Measurements from ENCODE around the gene TFRC.
"Not testable (repeated sequence)": the region's sequence is repeated elsewhere in the genome, so short reads cannot be mapped to it uniquely, and the experiment has no call there.

The TFRC gene

GRCh38 chr3:196048922-196049598 lies 32.8 kb downstream of the TFRC start:
- DNase-seq (ENCODE audit: low read depth): no peak

DNA sequence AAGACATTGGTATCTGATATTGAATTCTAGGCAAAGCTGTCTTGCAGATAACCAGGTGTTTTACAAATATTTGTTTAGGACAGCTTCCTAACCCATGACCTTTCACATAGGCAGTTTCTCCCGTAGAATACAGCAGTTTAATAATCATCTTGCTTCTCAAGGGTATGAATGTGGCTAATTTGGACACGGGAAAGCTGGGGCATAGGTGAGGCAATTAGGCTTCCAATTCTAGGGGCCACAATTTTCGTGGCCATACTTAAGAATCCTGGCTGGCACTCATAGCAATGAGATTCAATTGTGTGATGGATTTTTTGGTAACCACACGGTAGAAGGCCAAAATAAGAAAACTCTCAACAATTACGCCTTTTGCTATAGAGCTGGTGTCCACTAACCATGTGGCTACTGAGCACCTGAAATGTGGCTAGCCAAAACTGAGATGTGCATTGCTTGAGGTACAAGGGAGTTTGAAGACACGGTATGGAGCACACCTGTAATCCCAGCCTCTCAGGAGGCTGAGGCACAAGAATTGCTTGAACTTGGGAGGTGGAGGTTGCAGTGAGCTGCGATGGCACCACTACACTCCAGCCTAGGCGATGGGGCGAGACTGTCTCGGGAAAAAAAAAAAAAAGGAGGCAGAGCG lies 34.4 kb downstream of the TFRC start:
- DNase-seq (ENCODE audit: low read depth): no peak

GRCh38 chr3:196044513-196044912 lies 37.4 kb downstream of the TFRC start:
- no peak for DNase-seq (ENCODE audit: low read depth)

DNA sequence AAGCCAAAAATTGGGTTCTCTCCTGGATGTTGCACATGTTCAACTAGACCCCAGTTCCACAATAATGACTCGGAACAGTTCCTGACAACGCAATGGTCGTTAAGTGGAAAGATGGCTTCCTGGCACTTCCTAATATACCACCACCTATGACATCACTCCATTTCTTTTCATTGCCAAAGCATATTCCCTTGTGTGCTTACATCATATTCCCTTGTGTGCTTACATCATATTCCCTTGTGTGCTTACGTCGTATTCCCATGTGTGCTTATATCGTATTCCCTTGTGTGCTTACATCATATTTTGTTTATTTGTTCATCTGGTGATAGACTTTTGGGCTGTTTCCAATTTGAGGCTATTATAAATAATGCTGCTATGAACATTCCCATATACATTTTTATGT lies 39.2 kb downstream of the TFRC start:
- no peak for DNase-seq (ENCODE audit: low read depth)

- DNase-seq (ENCODE audit: low read depth): no peak
These were observed 42.5 kb downstream of the TFRC start for GRCh38 chr3:196039359-196039758.

DNA sequence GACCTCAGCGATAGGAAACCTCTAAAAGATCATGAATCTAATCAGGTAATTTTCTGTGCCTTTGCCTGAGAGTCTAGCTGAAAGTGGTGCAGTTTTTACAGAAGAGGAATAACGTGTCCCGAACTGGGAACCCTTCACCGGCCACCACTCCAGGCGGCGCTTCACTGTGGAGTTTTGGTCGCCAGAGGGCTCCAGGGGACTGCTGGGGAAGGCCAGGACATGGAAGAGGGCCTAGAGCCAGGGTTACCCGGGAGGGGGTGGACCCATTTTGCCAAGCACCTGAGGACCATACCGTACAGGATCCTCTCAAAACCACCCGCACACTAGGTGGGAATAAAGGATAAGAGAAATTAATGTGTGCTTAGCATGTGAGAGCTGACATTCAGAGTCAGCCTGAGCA lies 55.8 kb downstream of the TFRC start:
- not testable (repeated sequence) for DNase-seq (ENCODE audit: low read depth)

- DNase-seq (ENCODE audit: low read depth): no peak
These were observed 56.9 kb downstream of the TFRC start for GRCh38 chr3:196024968-196025367.

- no peak for DNase-seq (ENCODE audit: low read depth)
These were observed 57.9 kb downstream of the TFRC start for GRCh38 chr3:196023947-196024346.

GRCh38 chr3:196022499-196022878 lies 59.4 kb downstream of the TFRC start:
- DNase-seq (ENCODE audit: low read depth): not testable (repeated sequence)

GRCh38 chr3:196020373-196020772 lies 61.5 kb downstream of the TFRC start:
- DNase-seq (ENCODE audit: low read depth): no peak

- DNase-seq (ENCODE audit: low read depth): not testable (repeated sequence)
These were observed 62.3 kb downstream of the TFRC start for GRCh38 chr3:196019576-196019975.

- not testable (repeated sequence) for DNase-seq (ENCODE audit: low read depth)
These were observed 63.7 kb downstream of the TFRC start for GRCh38 chr3:196018159-196018558.

DNA sequence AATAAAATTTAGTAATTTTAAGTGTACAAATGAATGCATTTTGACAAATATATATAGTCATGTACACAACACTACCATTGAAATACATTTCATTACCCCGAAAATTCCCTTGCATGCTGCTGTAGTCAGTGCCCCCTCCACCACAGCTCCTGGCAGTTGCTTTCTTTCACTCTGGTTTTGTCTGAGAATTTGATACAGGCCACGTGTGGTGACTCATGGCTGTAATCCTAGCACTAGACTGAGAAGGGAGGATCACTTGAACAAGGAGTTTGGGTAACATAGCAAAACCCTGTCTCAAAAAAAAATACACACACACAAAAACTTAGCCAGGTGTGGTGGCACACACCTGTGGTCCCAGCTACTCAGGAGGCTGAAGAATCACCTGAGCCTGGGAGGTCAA lies 65.4 kb downstream of the TFRC start:
- DNase-seq (ENCODE audit: low read depth): no peak

DNA sequence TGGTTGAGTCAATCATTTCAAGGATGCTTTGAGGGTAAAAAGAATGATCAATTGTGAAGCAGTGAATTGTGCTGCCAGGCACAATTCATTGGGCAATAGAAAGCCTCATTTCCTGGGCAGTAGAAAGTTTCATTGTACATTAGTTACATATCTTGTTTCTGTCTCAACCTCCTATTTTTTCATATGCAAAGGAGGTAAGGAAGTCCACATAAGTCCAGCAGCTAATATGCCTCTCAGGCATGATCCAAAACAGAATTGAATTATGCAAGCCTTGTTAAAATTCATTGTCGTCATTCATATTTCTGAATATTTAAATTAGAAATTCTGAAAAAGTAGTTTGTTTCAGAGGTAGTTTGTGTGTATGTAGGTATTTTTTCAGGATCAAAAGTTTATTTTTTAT lies 65.8 kb downstream of the TFRC start:
- no peak for DNase-seq (ENCODE audit: low read depth)

DNA sequence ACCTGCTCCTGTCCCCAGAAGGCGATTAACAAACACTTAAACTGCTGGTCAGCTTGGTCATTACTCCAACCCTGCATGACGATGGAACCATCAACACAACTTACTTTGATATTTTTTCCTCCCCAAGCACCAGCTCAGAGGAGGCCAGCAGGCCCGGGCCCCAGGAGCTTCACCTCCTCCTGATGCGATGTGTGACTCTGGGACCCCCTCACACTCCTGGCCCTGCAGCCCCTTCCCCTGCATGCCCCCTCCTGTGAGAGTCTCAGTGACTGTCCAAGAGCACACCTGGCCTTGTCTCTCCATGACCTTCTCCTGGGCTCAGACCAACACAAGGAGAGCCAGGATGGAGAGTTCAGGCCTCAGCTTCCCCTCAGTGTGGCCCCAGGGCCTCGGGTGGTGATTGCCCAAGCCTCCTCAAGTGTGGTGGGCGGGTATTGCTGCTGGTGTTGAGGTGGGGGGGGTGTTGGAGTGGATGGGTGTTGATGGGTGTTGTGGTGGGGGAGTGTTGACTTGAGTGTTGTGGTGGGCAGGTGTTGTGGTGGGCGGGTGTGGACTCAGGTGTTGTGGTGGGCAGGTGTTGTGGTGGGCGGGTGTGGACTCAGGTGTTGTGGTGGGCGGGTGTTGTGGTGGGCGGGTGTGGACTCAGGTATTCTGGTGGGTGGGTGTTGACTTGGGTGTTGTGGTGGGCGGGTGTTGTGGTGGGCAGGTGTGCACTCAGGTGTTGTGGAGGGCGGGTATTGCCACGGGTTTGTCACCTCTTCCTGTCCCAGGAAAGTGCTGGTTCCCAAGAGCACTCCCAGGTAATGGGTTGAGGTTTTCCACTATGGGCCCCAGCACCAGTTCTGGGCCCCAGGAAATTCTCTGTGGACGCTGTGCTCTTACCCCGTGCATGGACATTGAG lies 68.1 kb downstream of the TFRC start:
- DNase-seq (ENCODE audit: low read depth): no peak

GRCh38 chr3:196012941-196013476 lies 68.9 kb downstream of the TFRC start:
- no peak for DNase-seq (ENCODE audit: low read depth)

- no peak for DNase-seq (ENCODE audit: low read depth)
These were observed 69.4 kb downstream of the TFRC start for GRCh38 chr3:196012481-196012880.

DNA sequence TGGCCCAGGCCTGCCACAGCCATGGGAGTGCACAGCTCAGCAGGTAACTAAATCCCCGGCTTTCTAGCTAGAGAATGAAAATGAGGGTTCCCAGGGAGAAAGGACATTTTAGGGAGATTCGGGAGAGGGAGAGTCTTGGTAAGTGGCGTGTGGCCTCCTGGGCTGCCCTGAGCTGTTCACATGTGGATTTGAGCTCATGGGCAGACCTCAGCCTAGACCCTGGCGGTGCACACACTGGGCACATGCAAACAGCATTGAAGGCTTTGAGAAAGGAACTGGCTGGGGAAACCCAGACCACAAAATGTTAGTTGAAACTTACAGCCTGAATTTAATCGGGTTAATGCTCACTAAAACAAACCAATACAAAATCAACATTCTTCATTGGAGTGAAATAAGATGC lies 72.4 kb downstream of the TFRC start:
- no peak for DNase-seq (ENCODE audit: low read depth)

DNA sequence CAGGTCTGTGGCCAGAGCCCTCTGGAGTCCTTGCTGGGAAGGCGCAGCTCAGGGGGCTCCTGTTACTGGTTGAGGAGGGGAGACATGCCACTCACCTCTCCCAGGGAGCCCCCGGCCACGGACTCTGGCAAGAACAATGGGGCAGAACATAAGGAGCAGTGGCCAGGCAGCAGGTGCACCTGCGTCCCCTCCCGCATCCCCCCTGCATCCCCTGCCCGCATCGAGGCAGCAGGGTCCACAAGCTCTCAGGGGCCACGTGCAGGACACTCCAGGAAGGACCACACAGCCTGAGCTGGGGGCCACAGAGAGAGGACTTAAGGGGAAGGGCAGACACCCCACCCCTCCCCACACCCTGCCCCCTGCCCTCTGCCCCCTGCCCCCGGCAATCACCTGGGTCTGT lies 73.0 kb downstream of the TFRC start:
- no peak for DNase-seq (ENCODE audit: low read depth)

GRCh38 chr3:196008387-196008786 lies 73.5 kb downstream of the TFRC start:
- no peak for DNase-seq (ENCODE audit: low read depth)

GRCh38 chr3:196007744-196008335 lies 74.0 kb downstream of the TFRC start:
- no peak for DNase-seq (ENCODE audit: low read depth)

DNA sequence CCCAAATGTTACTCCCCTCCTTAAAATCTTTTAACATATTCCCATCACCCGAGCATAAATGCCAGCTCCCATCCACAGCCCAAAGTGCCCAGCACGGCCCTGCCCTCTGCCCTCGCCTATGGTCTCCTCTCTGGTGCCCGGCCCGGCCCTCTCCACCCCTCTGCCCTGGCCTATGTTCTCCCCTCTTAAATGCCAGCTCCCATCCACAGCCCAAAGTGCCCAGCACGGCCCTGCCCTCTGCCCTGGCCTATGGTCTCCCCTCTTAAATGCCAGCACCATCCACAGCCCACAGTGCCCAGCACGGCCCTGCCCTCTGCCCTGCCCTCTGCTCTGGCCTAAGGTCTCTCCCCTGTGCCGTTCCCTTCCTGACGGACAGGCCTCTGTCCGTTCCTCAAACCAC lies 76.6 kb downstream of the TFRC start:
- DNase-seq (ENCODE audit: low read depth): not testable (repeated sequence)

Measured in activated T-cell treated with anti-CD3 and anti-CD28 coated beads for 24 hours (primary cell).